AG09309 (cell line): Measurements from ENCODE around the gene THBS2.

Experiments used
- DNase-seq: peaks from one replicate; pipeline ENCODE4 v3.0.0-alpha.2; 2010; ENCODE audit warnings: low read depth
- H3K4me3 ChIP-seq: 2 replicates; pipeline ENCODE4 v1.5.1; 2011; ENCODE audit warnings: mild to moderate bottlenecking, low read depth, low read length, moderate library complexity; ENCODE audit not compliant: control insufficient read depth
- TF ChIP-seq, protein P1 (sequence below): IDR thresholded peaks from 2 replicates; pipeline ENCODE4 v1.5.1; 2011; ENCODE audit warnings: mild to moderate bottlenecking, low read depth, low read length, inconsistent platforms; ENCODE audit not compliant: insufficient read depth, control insufficient read depth; ENCODE audit errors: missing control alignments

Gene THBS2

GRCh38 chr6:169238766-169239165 lies 14.9 kb downstream of the THBS2 start:
- TF ChIP-seq, protein P1, sequence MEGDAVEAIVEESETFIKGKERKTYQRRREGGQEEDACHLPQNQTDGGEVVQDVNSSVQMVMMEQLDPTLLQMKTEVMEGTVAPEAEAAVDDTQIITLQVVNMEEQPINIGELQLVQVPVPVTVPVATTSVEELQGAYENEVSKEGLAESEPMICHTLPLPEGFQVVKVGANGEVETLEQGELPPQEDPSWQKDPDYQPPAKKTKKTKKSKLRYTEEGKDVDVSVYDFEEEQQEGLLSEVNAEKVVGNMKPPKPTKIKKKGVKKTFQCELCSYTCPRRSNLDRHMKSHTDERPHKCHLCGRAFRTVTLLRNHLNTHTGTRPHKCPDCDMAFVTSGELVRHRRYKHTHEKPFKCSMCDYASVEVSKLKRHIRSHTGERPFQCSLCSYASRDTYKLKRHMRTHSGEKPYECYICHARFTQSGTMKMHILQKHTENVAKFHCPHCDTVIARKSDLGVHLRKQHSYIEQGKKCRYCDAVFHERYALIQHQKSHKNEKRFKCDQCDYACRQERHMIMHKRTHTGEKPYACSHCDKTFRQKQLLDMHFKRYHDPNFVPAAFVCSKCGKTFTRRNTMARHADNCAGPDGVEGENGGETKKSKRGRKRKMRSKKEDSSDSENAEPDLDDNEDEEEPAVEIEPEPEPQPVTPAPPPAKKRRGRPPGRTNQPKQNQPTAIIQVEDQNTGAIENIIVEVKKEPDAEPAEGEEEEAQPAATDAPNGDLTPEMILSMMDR, result no peak
- DNase-seq, result no peak
- H3K4me3 ChIP-seq, result no peak overlapping the region

- no peak overlapping the region for H3K4me3 ChIP-seq
- TF ChIP-seq, protein P1, result no peak
- DNase-seq, result no peak
Measured at GRCh38 chr6:169237496-169238134, 16.0 kb downstream of the THBS2 start.

GRCh38 chr6:169236988-169237387 lies 16.7 kb downstream of the THBS2 start:
- no peak for DNase-seq
- TF ChIP-seq, protein P1, result no peak
- H3K4me3 ChIP-seq, result no peak overlapping the region

DNA sequence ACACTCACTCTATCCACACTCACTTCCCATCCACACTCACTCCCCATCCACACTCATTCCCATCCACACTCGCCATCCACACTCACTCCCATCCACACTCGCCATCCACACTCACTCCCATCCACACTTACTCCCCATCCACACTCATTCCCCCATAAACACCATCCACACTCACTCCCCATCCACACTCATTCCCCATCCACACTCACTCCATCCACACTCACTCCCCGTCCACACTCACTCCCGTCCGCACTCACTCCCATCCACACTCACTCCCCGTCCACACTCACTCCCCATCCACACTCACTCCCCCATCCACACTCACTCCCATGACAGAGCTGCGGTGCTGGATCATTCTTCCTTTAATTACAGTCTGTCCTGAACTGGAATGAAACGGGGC lies 17.1 kb downstream of the THBS2 start:
- no peak for DNase-seq
- no peak overlapping the region for H3K4me3 ChIP-seq
- TF ChIP-seq, protein P1, result no peak

GRCh38 chr6:169235286-169235685 lies 18.4 kb downstream of the THBS2 start:
- H3K4me3 ChIP-seq, result no peak overlapping the region
- no peak for DNase-seq
- TF ChIP-seq, protein P1, result no peak

DNA sequence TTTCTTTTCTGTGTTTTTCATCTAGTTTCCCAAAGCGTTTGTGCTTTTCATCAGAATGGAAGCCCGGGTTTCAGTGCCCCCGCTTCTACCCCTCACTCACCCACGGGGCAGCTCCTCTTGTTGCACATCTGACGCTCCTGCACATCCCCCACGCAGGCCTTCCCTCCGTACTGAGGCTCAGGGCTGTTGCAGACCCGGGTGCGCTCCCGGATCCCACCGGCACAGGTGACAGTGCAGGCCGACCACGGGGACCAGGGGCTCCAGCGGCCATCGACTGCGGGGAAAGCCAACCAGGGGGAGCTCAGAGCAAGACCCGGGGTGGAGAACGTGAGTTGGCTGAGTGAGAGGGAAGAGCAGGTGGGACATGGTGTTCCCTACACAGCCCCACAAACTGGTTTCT lies 19.0 kb downstream of the THBS2 start:
- no peak overlapping the region for H3K4me3 ChIP-seq
- no peak for DNase-seq
- TF ChIP-seq, protein P1, result no peak

DNA sequence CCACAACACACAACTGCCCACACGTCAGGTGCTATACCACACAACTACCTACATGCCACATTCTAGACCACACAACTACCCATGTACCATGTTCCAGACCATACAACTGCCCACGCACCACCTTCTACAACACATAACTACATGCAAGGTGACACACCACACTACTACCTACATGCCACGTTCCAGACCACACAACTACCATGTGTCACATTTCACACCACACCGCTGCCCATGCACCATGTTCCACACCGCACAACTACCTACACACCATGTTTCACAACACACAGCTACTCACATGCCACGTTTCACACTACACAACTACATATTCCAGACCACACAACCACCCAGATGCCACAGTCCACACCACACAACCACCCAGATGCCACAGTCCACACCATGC lies 19.8 kb downstream of the THBS2 start:
- no peak for DNase-seq
- TF ChIP-seq, protein P1, result no peak
- H3K4me3 ChIP-seq, result no peak overlapping the region
